ENCODE measurements around the gene PALLD.

DNA sequence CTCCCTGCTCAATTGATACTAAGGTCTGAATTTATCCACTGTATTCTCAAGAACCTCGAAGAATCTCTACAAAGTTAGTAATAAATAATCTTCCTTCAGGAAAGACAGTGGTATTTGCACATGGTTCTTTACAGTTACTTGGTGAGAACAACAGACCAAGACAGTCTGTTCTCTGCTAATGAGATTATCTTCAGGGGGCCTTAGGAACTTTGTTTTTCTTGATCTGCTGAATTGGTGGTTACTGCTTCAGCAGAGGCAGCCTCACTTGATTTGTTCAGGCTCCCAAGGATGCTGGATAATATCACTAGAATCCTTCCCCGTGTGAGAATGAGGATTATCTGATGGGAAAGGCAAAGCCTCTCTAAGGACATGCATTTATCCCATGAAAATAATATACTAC is 448.4 kb downstream of the PALLD start:
- TF ChIP-seq POLR2AphosphoS5 (IDR thresholded peaks at IDR 0.05; ENCODE audit: borderline replicate concordance, low read depth, low read length) (no peak), EZH2 (IDR thresholded peaks at IDR 0.05) (no peak), FOXP2 (optimal IDR thresholded peaks at IDR 0.05; ENCODE audit: control extremely low read depth, extremely low read length, insufficient read depth) (no peak)

Data from SK-N-MC (cell line).